OCI-M2 (cell line): Measurements from ENCODE around the gene EDEM1.
"Not testable (repeated sequence)": the region's sequence is repeated elsewhere in the genome, so short reads cannot be mapped to it uniquely, and the experiment has no call there.

Experiments
- DNase-seq: peaks from one replicate; lab custom pipeline; 2025; ENCODE audit not compliant: unreplicated experiment; lab: John Stamatoyannopoulos, UW

The EDEM1 gene

GRCh38 chr3:5231487-5231886 lies 44.0 kb downstream of the EDEM1 start:
- DNase-seq = no peak

- no peak for DNase-seq
Observed at GRCh38 chr3:5232570-5232969, 45.1 kb downstream of the EDEM1 start.

- DNase-seq = no peak
Observed at GRCh38 chr3:5233026-5233425, 45.5 kb downstream of the EDEM1 start.

GRCh38 chr3:5235655-5236054 lies 48.1 kb downstream of the EDEM1 start:
- DNase-seq = no peak

- no peak for DNase-seq
Observed at GRCh38 chr3:5238545-5238944, 51.0 kb downstream of the EDEM1 start.

- DNase-seq = no peak
Observed at GRCh38 chr3:5239602-5240001, 52.1 kb downstream of the EDEM1 start.

GRCh38 chr3:5240740-5241139 lies 53.2 kb downstream of the EDEM1 start:
- DNase-seq = no peak

- not testable (repeated sequence) for DNase-seq
Observed at GRCh38 chr3:5242785-5243184, 55.3 kb downstream of the EDEM1 start.

- DNase-seq = no peak
Observed at GRCh38 chr3:5245927-5246326, 58.4 kb downstream of the EDEM1 start.

- DNase-seq = no peak
Observed at GRCh38 chr3:5248822-5249221, 61.3 kb downstream of the EDEM1 start.

GRCh38 chr3:5250467-5251195 lies 63.1 kb downstream of the EDEM1 start:
- no peak for DNase-seq

GRCh38 chr3:5251196-5251583 lies 63.7 kb downstream of the EDEM1 start:
- no peak for DNase-seq

- DNase-seq = no peak
Observed at GRCh38 chr3:5252131-5252530, 64.6 kb downstream of the EDEM1 start.

GRCh38 chr3:5254281-5255048 lies 67.0 kb downstream of the EDEM1 start:
- DNase-seq = no peak

- DNase-seq = no peak
Observed at GRCh38 chr3:5255404-5256344, 68.2 kb downstream of the EDEM1 start.

GRCh38 chr3:5258526-5258925 lies 71.0 kb downstream of the EDEM1 start:
- no peak for DNase-seq

GRCh38 chr3:5260992-5261501 lies 73.5 kb downstream of the EDEM1 start:
- DNase-seq = no peak

GRCh38 chr3:5262507-5262906 lies 75.0 kb downstream of the EDEM1 start:
- no peak for DNase-seq

GRCh38 chr3:5264093-5264600 lies 76.6 kb downstream of the EDEM1 start:
- no peak for DNase-seq

GRCh38 chr3:5264896-5265770 lies 77.6 kb downstream of the EDEM1 start:
- DNase-seq = no peak
